Glomerular endothelial cell (primary cell): ENCODE data around the gene ARHGEF2. TPM values are rescaled to one million over a fixed set of nuclear protein-coding genes. Genes with fewer than 3 reads are reported as not detected.
"Not testable (repeated sequence)": the region's sequence is repeated elsewhere in the genome, so short reads cannot be mapped to it uniquely, and the experiment has no call there.

Experiments used
- DNase-seq: peaks from one replicate; pipeline ENCODE4 v3.0.0-alpha.2; 2011; ENCODE audit warnings: low read depth, low spot score; ENCODE audit errors: extremely low read depth
- total RNA-seq: library from RNA; depleted of rRNA; stranded (reverse); fragments of >200 nt; gene quantifications from 2 replicates; pipeline ENCODE4 v1.2.3, GENCODE V29; 2015

Gene ARHGEF2
- total RNA-seq, 1 donor from 2014 or later, result 105 TPM

GRCh38 chr1:155993595-155993994 lies 15.2 kb upstream of the ARHGEF2 start:
- no peak for DNase-seq

GRCh38 chr1:155990005-155990739 lies 11.8 kb upstream of the ARHGEF2 start:
- no peak for DNase-seq

GRCh38 chr1:155989242-155990004 lies 11.1 kb upstream of the ARHGEF2 start:
- no peak for DNase-seq

- DNase-seq, result not testable (repeated sequence)
Measured at GRCh38 chr1:155984903-155985645, 6.7 kb upstream of the ARHGEF2 start.

- no peak for DNase-seq
Measured at GRCh38 chr1:155984341-155984740, 6.0 kb upstream of the ARHGEF2 start.

- DNase-seq, result no peak
Measured at GRCh38 chr1:155983191-155984024, 5.1 kb upstream of the ARHGEF2 start.

GRCh38 chr1:155982106-155982505 lies 3.8 kb upstream of the ARHGEF2 start:
- DNase-seq, result no peak

GRCh38 chr1:155981266-155982088 lies 3.1 kb upstream of the ARHGEF2 start:
- no peak for DNase-seq

- DNase-seq, result no peak
Measured at GRCh38 chr1:155979597-155980343, 1.4 kb upstream of the ARHGEF2 start.

GRCh38 chr1:155978973-155979429 lies 654 bp upstream of the ARHGEF2 start:
- no peak for DNase-seq

- no peak for DNase-seq
Measured at GRCh38 chr1:155977690-155978324, 540 bp downstream of the ARHGEF2 start.

- no peak for DNase-seq
Measured at GRCh38 chr1:155976913-155977689, 1.2 kb downstream of the ARHGEF2 start.

- no peak for DNase-seq
Measured at GRCh38 chr1:155976062-155976912, 2.1 kb downstream of the ARHGEF2 start.

- DNase-seq, result no peak
Measured at GRCh38 chr1:155975375-155976061, 2.8 kb downstream of the ARHGEF2 start.

GRCh38 chr1:155974208-155975115 lies 3.9 kb downstream of the ARHGEF2 start:
- no peak for DNase-seq
